Left lobe of liver (tissue), 2 donors: Measurements from ENCODE around the gene TMEM40. TPM values are rescaled to one million over a fixed set of nuclear protein-coding genes. Genes with fewer than 3 reads are reported as not detected.
"Not testable (repeated sequence)": the region's sequence is repeated elsewhere in the genome, so short reads cannot be mapped to it uniquely, and the experiment has no call there.

ENCODE experiments used
- ATAC-seq: fragments of 200-7000 bp; cut with Tn5 transposase; one replicate; pipeline ENCODE4 v1.9.1; 2020; ENCODE audit warnings: mild to moderate bottlenecking, moderate library complexity
- DNase-seq: peaks from one replicate; pipeline ENCODE4 v3.0.0-alpha.2; 2020; ENCODE audit warnings: low spot score
- total RNA-seq: library from RNA; stranded (reverse); gene quantifications from one replicate; pipeline ENCODE4 v1.2.1, GENCODE V29; 2021
- donor health status: DM: no; HTN: no; CAD: no; lungs with moderate emphysema.
- donor health status: DM: no; HTN: yes; CAD: no.

Gene TMEM40
- 0.65 TPM for total RNA-seq

DNA sequence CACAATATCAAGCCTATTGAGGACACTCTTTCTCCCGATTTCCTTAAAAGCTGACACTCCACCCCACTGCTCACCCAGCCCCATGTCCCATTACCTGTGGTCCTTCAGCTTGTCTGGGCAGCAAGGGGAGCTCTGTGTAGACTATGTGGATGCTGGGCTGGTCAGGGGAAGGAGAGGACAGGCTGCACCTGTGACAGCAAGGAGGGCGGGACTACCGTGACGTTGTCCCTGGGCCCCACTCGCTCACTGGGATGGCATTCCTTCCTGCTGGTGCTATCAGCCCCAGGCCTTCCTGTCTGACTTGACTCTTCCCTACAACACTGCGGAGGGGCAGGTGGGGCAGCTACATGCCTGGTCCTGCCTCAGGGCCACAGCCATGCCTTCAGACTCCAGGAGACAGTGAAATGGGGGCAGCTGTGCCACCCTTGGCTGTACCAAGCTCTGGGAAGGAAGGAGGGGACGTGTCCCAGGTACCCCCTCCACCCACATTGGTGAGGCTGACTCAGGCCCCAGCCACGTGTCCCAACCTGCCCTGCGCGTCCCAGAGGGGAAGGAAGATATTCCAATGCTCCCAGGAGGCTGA is at the start of gene TMEM40:
Gene TMEM40, minus strand, starts transcription at position 163 of the 583 bp plus-strand sequence. CDS start 9,427 bp downstream, outside the sequence.
- no peak for DNase-seq
- no peak for ATAC-seq

GRCh38 chr3:12808587-12808986 is 49.5 kb upstream of the TMEM40 start:
- DNase-seq (no peak), ATAC-seq (no peak)

DNA sequence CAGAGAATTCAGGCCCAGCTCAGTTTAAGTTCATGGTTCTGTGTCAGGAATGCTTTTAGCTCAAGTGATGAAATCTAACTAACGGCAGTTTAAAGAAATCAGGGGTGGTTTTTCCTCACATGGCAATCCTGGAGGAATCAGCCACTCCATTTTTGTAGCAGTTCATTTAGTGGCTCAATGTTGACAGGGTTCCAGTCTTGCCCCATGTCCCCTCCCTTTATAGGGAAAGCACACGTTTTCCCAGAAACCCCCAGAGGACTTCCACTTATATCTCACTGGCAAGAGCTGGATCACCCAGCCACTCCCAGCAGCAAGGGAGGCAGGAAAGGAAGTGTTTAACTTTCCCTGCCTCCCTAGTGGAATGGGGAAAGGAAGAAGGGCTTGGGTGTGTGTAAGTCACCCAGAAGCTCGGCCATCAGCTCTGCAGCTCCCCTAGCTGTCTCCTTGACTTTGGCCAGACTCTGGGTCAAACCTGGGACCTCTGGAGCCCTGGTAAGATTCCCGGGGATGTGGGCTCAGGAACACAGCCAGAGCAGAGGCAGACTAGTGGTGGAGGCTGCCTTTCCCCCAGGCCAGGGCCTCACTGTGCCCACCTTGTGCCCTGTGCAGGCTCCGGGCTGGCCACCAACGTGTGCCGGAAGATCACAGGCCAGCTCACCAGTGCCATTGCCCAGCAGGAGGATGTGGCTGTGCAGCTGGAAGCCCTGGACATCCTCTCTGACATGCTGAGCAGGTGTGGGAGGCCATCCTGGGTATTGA is 48.7 kb upstream of the TMEM40 start:
- DNase-seq: no peak

DNA sequence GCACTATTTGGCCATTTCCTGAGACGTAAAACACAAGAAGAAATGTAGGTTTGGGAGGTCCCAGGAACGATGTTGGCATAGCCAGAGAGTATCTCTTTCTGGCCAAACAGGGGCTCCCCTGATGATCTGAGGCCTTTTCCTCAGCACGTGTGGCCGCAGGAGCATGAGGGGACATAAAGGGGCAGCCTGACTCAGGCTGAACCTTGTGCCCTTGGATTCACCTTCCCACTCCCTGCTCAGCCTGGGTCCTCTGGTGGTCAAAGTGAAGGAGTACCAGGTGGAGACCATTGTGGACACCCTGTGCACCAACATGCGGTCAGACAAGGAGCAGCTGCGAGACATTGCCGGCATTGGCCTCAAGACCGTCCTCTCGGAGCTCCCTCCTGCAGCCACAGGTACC is 48.0 kb upstream of the TMEM40 start:
- DNase-seq (no peak), ATAC-seq (no peak)

More for the DNA sequence above, 48.7 kb upstream of the TMEM40 start:
- no peak for ATAC-seq

- ATAC-seq: no peak
These were observed 44.3 kb upstream of the TMEM40 start for GRCh38 chr3:12803371-12803770.

DNA sequence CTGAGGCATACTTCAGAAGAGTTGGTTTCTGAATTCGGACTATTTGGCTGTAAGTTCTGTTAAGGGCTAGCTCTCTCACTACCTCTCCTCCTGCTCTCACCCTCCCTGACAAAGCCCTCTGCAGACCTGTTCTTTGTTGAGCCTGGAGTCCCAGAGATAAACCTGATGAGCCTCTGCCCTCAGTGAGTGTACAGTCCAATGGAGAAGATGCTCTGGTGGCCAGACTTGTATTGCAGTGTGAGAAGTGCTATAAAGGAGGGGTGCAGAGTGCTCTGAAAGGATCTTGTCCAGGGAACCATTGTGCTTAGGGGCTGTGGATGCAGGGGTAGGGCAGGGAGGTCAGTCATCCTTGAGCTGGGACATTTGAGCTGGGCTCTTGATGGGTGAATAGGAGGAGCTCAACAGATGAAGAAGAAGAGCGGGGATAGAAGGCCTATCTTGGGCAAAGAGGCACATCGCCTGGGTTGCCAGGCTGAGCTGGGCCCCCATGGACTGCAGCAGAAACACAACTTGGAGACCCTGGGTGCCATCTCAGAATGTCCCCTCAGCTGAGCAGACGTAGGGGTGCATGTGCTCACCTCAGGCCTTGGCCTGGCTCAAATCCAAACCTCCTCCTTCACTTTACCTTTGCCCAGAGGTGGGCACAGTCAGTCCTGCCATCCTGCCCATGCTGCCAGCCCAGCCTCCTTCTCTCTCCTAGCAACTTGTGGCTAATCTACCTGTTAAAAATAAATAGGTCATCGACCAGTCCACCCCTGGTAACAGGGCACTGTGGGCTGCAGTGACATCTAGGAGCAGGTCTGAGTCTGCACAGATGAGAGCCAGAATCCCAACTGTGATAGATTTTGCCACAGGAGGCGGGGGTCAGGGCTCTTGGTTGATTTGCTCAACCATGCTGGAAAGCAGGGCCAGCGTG is 40.7 kb upstream of the TMEM40 start:
- ATAC-seq (peak; percentile 85), DNase-seq (peak; percentile 86)

More at GRCh38 chr3:12803371-12803770, 44.3 kb upstream of the TMEM40 start:
- DNase-seq: no peak

GRCh38 chr3:12798559-12799179 is 39.6 kb upstream of the TMEM40 start:
- ATAC-seq: peak; percentile 12
- DNase-seq: peak; percentile 52

DNA sequence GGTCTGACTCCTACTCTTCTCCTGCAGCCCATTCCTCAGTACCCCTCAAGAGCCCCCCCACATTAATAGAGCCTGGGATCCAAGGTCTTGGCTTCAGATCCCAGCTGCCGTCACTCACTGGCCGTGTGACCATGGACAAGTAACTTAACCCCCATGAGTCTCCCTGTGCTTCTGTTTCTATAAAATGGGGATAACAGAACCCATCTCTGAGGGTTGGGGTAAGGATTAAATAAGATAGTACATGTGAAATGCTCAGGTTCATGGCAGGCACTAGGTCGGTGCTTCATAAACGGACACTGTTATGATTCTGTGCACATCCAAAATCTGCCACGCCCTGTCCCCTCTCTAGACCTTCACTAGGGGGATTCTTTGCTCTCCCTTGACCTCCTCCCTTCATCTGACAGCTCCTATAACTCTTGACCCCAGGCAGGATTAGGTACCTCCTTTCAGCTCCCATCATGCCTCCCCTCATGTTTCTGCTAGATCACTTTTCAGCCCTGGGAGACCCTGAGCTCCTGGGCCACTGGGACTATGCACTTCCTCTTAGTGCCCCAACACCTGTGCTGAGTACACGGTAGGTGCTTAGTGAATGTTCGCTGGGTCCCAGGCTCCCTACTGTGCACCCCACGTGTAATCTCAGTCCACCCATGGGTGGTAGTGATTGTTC is 39.0 kb upstream of the TMEM40 start:
- ATAC-seq: no peak
- peak; percentile 28 for DNase-seq

- ATAC-seq (no peak), DNase-seq (peak; percentile 38)
These were observed 38.2 kb upstream of the TMEM40 start for GRCh38 chr3:12797124-12797891.

GRCh38 chr3:12796171-12797123 is 37.4 kb upstream of the TMEM40 start, which contains the start of gene CAND2:
TSS of gene CAND2 (plus strand) at chr3:12796680. CDS start at chr3:12796721, 41 bp downstream.
- peak; percentile 42 for ATAC-seq
- peak; percentile 49 for DNase-seq

- ATAC-seq (no peak), DNase-seq (peak; percentile 12)
These were observed 34.6 kb upstream of the TMEM40 start for GRCh38 chr3:12793701-12794100.

GRCh38 chr3:12791430-12791829 is 32.4 kb upstream of the TMEM40 start:
- ATAC-seq: no peak
- no peak for DNase-seq

GRCh38 chr3:12787967-12788690 is 29.1 kb upstream of the TMEM40 start:
- not testable (repeated sequence) for DNase-seq, ATAC-seq

GRCh38 chr3:12787346-12787745 is 28.3 kb upstream of the TMEM40 start:
- DNase-seq (peak; percentile 80), ATAC-seq (peak; percentile 78)

- ATAC-seq (no peak), DNase-seq (no peak)
These were observed 26.0 kb upstream of the TMEM40 start for GRCh38 chr3:12785096-12785495.

DNA sequence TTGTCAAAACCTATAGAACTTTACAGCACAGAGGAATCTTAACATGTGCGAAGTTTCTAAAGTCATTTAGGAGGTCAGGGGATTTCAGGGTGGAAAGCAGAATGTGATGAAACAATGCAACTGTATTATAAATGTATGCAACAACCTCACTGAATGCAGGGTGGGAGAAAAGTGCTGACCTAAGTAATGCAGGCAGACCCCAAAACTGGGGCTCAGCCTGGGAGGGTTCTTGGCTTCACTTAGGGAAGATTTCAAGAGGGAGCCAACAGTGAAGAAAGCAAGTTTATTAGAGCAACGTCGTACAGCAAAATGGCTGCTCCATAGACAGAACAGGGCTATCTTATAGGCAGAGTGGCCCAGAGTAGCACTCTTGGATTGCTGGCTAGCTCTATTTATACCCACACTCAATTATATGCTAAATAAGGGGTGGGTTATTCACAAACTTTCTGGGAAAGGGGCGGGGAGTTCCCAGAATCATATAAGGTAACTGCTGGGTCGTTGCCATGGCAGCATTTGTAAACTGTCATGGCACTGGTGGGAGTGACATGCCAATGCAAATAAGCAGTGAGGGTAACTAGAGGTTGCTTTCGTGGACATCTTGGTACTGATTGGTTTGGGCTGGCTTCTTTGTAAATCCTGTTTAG is 23.2 kb upstream of the TMEM40 start:
- ATAC-seq (peak; percentile 90), DNase-seq (peak; percentile 73)

- ATAC-seq (no peak), DNase-seq (no peak)
These were observed 21.7 kb upstream of the TMEM40 start for GRCh38 chr3:12780751-12781150.
